DND-41 (cell line): ENCODE measurements around the gene ZER1.

Experiments
- ATAC-seq: fragments of 200-7000 bp; cut with Tn5 transposase; 3 replicates; pipeline ENCODE4 v1.9.1; 2021; ENCODE audit warnings: low read depth; ENCODE audit not compliant: insufficient read depth
- DNase-seq: peaks from one replicate; pipeline ENCODE4 v3.0.0-alpha.2; 2020
- H2AFZ ChIP-seq: 2 replicates; pipeline ENCODE4 v1.6.0; 2012; ENCODE audit warnings: low read depth, low read length
- H3K27ac ChIP-seq: 2 replicates; pipeline ENCODE4 v1.5.1; 2012; ENCODE audit warnings: low read length, inconsistent platforms
- H3K27me3 ChIP-seq: fragments of 200-600 bp; sonication (generic); 2 replicates; pipeline ENCODE4 v1.6.0; 2012; ENCODE audit warnings: low read length, mild to moderate bottlenecking, inconsistent platforms; ENCODE audit not compliant: insufficient read depth, poor library complexity
- H3K36me3 ChIP-seq: 2 replicates; pipeline ENCODE4 v1.5.1; 2012; ENCODE audit warnings: low read length, inconsistent platforms; ENCODE audit not compliant: insufficient read depth
- H3K4me1 ChIP-seq: 2 replicates; pipeline ENCODE4 v1.5.1; 2012; ENCODE audit warnings: mild to moderate bottlenecking, low read length; ENCODE audit not compliant: insufficient read depth
- H3K4me2 ChIP-seq: 2 replicates; pipeline ENCODE4 v1.6.0; 2012; ENCODE audit warnings: mild to moderate bottlenecking, moderate library complexity, low read length, inconsistent platforms; ENCODE audit not compliant: insufficient read depth
- H3K4me3 ChIP-seq, 2 experiments: fragments of 200-600 bp in 1 of 2; shearing (Covaris generic) in 1 of 2; 2 replicates each; pipeline ENCODE4 v1.5.1; 2012 to 2016; ENCODE audit warnings: inconsistent platforms in 2 of 2, low read length in 2 of 2, mild to moderate bottlenecking in 2 of 2, low read depth in 1 of 2, moderate library complexity in 1 of 2
- H3K79me2 ChIP-seq: 2 replicates; pipeline ENCODE4 v1.6.0; 2012; ENCODE audit warnings: low read length, inconsistent platforms; ENCODE audit not compliant: insufficient read depth
- H3K9ac ChIP-seq: 2 replicates; pipeline ENCODE4 v1.6.0; 2012; ENCODE audit warnings: low read depth, mild to moderate bottlenecking, inconsistent platforms, low read length, moderate library complexity
- H3K9me3 ChIP-seq: 2 replicates; pipeline ENCODE4 v1.5.1; 2012; ENCODE audit warnings: low read length, moderate library complexity, mild to moderate bottlenecking, inconsistent platforms; ENCODE audit not compliant: insufficient read depth, severe bottlenecking
- H4K20me1 ChIP-seq: 2 replicates; pipeline ENCODE4 v1.6.0; 2012; ENCODE audit warnings: low read length; ENCODE audit not compliant: insufficient read depth
- CTCF ChIP-seq: IDR thresholded peaks from 2 replicates; pipeline ENCODE4 v1.5.1; 2012; ENCODE audit warnings: borderline replicate concordance, low read length, moderate library complexity, mild to moderate bottlenecking; ENCODE audit not compliant: poor library complexity, severe bottlenecking; ENCODE audit errors: extremely low read depth
- EZH2 ChIP-seq: IDR thresholded peaks from 3 replicates; pipeline ENCODE4 v1.6.1; 2012; ENCODE audit warnings: borderline replicate concordance, low read depth, mild to moderate bottlenecking, moderate library complexity, low read length, inconsistent platforms; ENCODE audit not compliant: severe bottlenecking

ZER1 gene

GRCh38 chr9:128727640-128728248, 44.0 kb downstream of the ZER1 start:
- Histone ChIP-seq H3K9me3 (no peaks in the 10 kb centered on the region), H4K20me1 (no peaks in the 10 kb centered on the region), H3K9ac (no peak overlapping the region), H3K4me1 (peaks cover 37% of the 10 kb centered on the region), H3K4me3 (no peak overlapping the region), H3K79me2 (peaks cover 18% of the 10 kb centered on the region), H2AFZ (no peak overlapping the region), H3K4me2 (no peak overlapping the region), H3K36me3 (peaks cover 15% of the 10 kb centered on the region; the same call in 1 of the 2 replicates), H3K27me3 (no peaks in the 10 kb centered on the region), H3K27ac (no peak overlapping the region)
- no peak for TF ChIP-seq CTCF
- no peak for TF ChIP-seq EZH2
- ATAC-seq, result no peak
- DNase-seq, result peak; percentile 27

GRCh38 chr9:128724744-128725211, 46.9 kb downstream of the ZER1 start:
- peak overlapping the region; percentile 77 for H2AFZ ChIP-seq
- peaks cover 43% of the 10 kb centered on the region for H3K4me1 ChIP-seq

GRCh38 chr9:128723866-128724743, 47.6 kb downstream of the ZER1 start, which contains the start of gene ZDHHC12:
ZDHHC12 (minus strand) TSS chr9:128724127; CDS start chr9:128724093, 34 bp downstream.
- Histone ChIP-seq H2AFZ (peak within 1 kb of the TSS; percentile 89), H3K9me3 (no peaks in the 10 kb centered on the region), H3K4me3 (peak within 1 kb of the TSS; percentile 47 to 68; a peak in 3 of 4 replicates), H3K27me3 (no peaks in the 10 kb centered on the region), H3K79me2 (peaks cover 19% of the 10 kb centered on the region), H3K9ac (peak within 1 kb of the TSS; percentile 81), H3K4me1 (peaks cover 43% of the 10 kb centered on the region), H3K4me2 (peak within 1 kb of the TSS; percentile 91), H3K36me3 (peaks cover 13% of the 10 kb centered on the region), H3K27ac (peak within 1 kb of the TSS; percentile 79), H4K20me1 (no peaks in the 10 kb centered on the region)
- TF ChIP-seq CTCF (peak; percentile 2), EZH2 (no peak)
- ATAC-seq (peak; percentile 96), DNase-seq (peak; percentile 99)

More at GRCh38 chr9:128724744-128725211, 46.9 kb downstream of the ZER1 start:
- Histone ChIP-seq H4K20me1 (no peaks in the 10 kb centered on the region), H3K4me3 (peak overlapping the region; percentile 28 to 68; a peak in 3 of 4 replicates), H3K27ac (peak overlapping the region; percentile 60), H3K9me3 (no peaks in the 10 kb centered on the region), H3K9ac (peak overlapping the region; percentile 81), H3K79me2 (peaks cover 19% of the 10 kb centered on the region), H3K4me2 (peak overlapping the region; percentile 91), H3K27me3 (no peaks in the 10 kb centered on the region), H3K36me3 (peaks cover 13% of the 10 kb centered on the region)
- DNase-seq (peak; percentile 62), ATAC-seq (peak; percentile 31)
- TF ChIP-seq CTCF (peak; percentile 0), EZH2 (no peak)
